ENCODE measurements around the gene TBC1D8B. TPM values are rescaled to one million over a fixed set of nuclear protein-coding genes. Genes with fewer than 3 reads are reported as not detected.
"Not testable (repeated sequence)": the region's sequence is repeated elsewhere in the genome, so short reads cannot be mapped to it uniquely, and the experiment has no call there.

The TBC1D8B gene
- total RNA-seq, result 10 to 100 TPM; 10.3 to 14.3 (median 11.5) TPM
- long read RNA-seq, donor 1, full-length matches to known transcripts, result 3 of 3 reads
- long read RNA-seq, donor 1, partial matches to known transcripts, result 0 of 3 reads
- long read RNA-seq, donor 1, other reads (novel, unspliced or antisense), result 0 of 3 reads
- long read RNA-seq, donor 2, partial matches to known transcripts, result 6 of 9 reads
- long read RNA-seq, donor 2, other reads (novel, unspliced or antisense), result 2 of 9 reads

- ATAC-seq, result peak; percentile 98
- TF ChIP-seq CTCF (IDR thresholded peaks at IDR 0.05), result no peak
- H3K4me3 ChIP-seq, result peak within 1 kb of the TSS; percentile 26
- DNase-seq, result peak; percentile 71 to 83 (median 77)
- no peaks in the 10 kb centered on the region for H3K4me1 ChIP-seq (ENCODE audit: low read depth)
- intact Hi-C loops (cut with DNase I, micrococcal nuclease), result no loop called here
- no peaks in the 10 kb centered on the region for H3K36me3 ChIP-seq (ENCODE audit: low read depth)
- H3K9me3 ChIP-seq, result no peaks in the 10 kb centered on the region
Measured at GRCh38 chrX:106802388-106803275, at the start of gene TBC1D8B. Gene TBC1D8B, plus strand, starts transcription at chrX:106802673. Its CDS starts 181 bp downstream, at chrX:106802854.

- ATAC-seq; H3K4me1 ChIP-seq (ENCODE audit: low read depth); H3K9me3 ChIP-seq; intact Hi-C loops (cut with DNase I, micrococcal nuclease); DNase-seq; H3K36me3 ChIP-seq (ENCODE audit: low read depth); H3K4me3 ChIP-seq: not testable (repeated sequence)
Measured at GRCh38 chrX:106769288-106769687, 33.2 kb upstream of the TBC1D8B start.

DNA sequence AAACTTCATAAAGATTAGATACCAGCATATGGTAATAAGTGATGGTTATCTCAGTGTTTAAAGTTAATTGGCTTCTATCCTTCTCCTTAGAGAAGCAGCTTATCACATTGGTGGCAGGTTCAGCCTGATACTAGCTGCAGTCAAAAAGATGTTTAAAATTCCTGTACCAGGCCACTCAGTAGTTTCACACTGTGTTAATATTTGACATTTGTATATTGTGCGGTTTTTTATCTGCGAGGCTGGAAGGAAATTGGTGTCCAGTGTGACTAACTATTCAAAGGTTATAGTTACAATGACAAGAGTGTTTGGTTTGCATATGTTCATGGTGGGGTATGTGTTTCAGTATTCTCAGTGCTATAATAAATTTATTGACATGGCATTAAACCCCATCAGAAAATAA is 27.5 kb upstream of the TBC1D8B start:
- no peaks in the 10 kb centered on the region for H3K4me1 ChIP-seq (ENCODE audit: low read depth)
- ATAC-seq (no peak), DNase-seq (no peak)
- TF ChIP-seq CTCF (IDR thresholded peaks at IDR 0.05), result no peak
- no peak overlapping the region for H3K4me3 ChIP-seq
- H3K36me3 ChIP-seq (ENCODE audit: low read depth), result no peaks in the 10 kb centered on the region
- no peaks in the 10 kb centered on the region for H3K9me3 ChIP-seq
- intact Hi-C loops (cut with DNase I, micrococcal nuclease), result no loop called here

- ATAC-seq (no peak), DNase-seq (no peak)
- Histone ChIP-seq H3K4me1 (ENCODE audit: low read depth) (peaks cover 2% of the 10 kb centered on the region), H3K9me3 (no peaks in the 10 kb centered on the region), H3K4me3 (no peak overlapping the region), H3K36me3 (ENCODE audit: low read depth) (no peaks in the 10 kb centered on the region)
- intact Hi-C loops (cut with DNase I, micrococcal nuclease), result no loop called here
- no peak for TF ChIP-seq CTCF (IDR thresholded peaks at IDR 0.05)
Measured at GRCh38 chrX:106780264-106780663, 22.2 kb upstream of the TBC1D8B start.

DNA sequence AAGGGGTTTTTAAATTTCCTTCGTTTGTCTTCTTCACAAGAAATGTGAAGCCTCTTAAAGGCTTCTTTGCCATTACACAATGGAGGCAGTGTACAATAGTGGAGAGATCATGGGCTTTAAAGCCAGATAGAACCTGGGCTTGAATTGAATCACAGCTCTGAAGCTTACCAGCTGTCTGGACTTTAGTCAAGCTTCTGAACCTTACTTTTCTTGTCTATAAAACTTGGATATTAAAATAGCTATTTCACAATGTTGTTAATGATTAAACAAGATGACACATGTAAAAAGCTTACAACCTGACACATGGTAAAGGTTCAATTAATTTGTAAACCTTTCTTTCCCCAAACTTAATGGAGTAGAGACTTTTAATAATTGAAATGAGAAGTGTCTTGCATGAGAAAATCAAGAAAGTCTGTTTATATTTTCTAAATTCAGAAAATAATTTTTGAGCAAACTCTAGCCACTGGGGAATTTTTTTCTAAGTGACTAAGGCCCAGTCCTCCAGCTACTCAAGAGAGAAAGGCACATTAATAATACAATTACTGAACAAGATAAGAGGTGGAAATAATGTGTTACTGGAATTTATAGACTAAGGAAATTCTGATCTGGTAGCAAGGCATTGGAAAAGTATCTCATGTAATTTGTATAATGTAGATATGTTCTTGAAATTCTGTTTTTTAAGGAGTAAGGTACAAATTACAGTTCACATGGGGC is 21.7 kb upstream of the TBC1D8B start:
- peaks cover 2% of the 10 kb centered on the region for H3K4me1 ChIP-seq (ENCODE audit: low read depth)
- peak; percentile 96 for ATAC-seq
- no peaks in the 10 kb centered on the region for H3K36me3 ChIP-seq (ENCODE audit: low read depth)
- H3K4me3 ChIP-seq, result no peak overlapping the region
- no peak for TF ChIP-seq CTCF (IDR thresholded peaks at IDR 0.05)
- DNase-seq, result no peak
- no peaks in the 10 kb centered on the region for H3K9me3 ChIP-seq
- intact Hi-C loops (cut with DNase I, micrococcal nuclease), result no loop called here

Measured in mucosa of descending colon (tissue), 3 donors.